ENCODE data around the gene BRD9.

Gene BRD9

DNA sequence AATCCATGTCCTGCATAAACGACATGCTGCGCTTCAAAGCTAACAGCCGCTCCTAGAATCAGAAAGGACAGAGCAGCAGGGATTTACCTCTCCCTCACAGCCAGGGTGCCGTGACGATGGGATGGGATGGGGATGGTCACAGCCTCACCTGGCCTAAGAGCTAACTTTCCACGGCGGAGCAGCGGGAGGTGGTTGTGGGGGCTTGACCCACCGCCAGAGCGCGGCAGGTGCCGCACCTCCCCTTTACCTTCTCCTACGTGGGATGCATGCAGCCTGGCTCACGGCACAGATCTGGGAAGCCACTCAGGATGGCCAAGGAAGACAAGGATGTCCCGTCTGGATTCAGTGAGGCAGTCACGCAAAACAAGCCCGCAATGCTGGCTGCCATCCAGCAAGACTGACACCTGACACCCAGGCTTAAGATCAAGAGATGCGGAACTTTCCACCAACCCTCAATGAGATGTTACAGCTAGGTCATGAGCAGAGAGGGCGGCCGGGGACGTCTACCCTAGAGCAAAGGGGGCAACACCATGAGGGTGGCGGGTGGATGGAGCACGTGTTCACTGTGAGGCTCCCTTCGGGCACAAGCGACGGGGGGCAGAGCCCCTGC is 5.8 kb downstream of the BRD9 start:
- Histone ChIP-seq H3K79me2 (ENCODE audit: insufficient read depth, low read depth) (peaks cover 60% of the 10 kb centered on the region), H3K4me2 (no peak overlapping the region), H3K36me3 (ENCODE audit: insufficient read depth) (peaks cover 32% of the 10 kb centered on the region; the same call in 1 of the 2 replicates)

DNA sequence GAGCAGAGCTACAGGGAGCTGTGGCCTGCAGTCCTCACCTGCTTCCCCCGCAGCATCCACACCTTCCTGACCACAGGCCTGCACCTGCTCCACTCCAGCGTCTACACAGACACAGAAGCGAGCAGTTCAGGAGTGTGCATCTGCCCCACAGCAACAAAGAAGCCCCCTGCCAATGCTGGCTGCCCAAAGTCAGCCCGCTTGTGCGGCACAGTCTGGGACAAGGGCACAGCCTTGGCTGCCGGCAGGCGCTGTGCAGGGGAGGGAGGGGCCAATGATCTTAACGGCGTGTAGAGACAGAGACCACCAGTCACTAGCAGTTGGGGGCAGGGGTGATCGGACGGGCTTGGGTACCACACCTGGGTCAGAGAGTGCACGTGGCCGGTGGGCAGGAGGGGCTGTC is 6.6 kb downstream of the BRD9 start:
- Histone ChIP-seq H4K20me1 (ENCODE audit: insufficient read depth) (no peaks in the 10 kb centered on the region; the same call in 1 of the 2 replicates), H3K9ac (no peak overlapping the region), H3K79me2 (ENCODE audit: insufficient read depth, low read depth) (peaks cover 57% of the 10 kb centered on the region), H3K27me3 (ENCODE audit: insufficient read depth, low read depth) (no peaks in the 10 kb centered on the region), H2AFZ (ENCODE audit: low read depth) (no peak overlapping the region), H3K4me1 (ENCODE audit: low read depth, poor library complexity, severe bottlenecking) (no peaks in the 10 kb centered on the region), H3K4me3 (IDR thresholded peaks at IDR 0.05; ENCODE audit: insufficient read depth, low read depth, low read length) (no peak overlapping the region), H3K36me3 (ENCODE audit: insufficient read depth) (peaks cover 32% of the 10 kb centered on the region; the same call in 1 of the 2 replicates), H3K4me2 (no peak overlapping the region), H3K27ac (no peak overlapping the region)
- no peak for TF ChIP-seq CTCF (conservative IDR thresholded peaks at IDR 0.05; ENCODE audit: low read depth, low read length)

More for the DNA sequence above, 5.8 kb downstream of the BRD9 start:
- Histone ChIP-seq H3K4me3 (IDR thresholded peaks at IDR 0.05; ENCODE audit: insufficient read depth, low read depth, low read length) (no peak overlapping the region), H3K27me3 (ENCODE audit: insufficient read depth, low read depth) (no peaks in the 10 kb centered on the region), H4K20me1 (ENCODE audit: insufficient read depth) (no peaks in the 10 kb centered on the region; the same call in 1 of the 2 replicates), H3K4me1 (ENCODE audit: low read depth, poor library complexity, severe bottlenecking) (peaks cover 5% of the 10 kb centered on the region), H3K27ac (no peak overlapping the region), H2AFZ (ENCODE audit: low read depth) (no peak overlapping the region), H3K9ac (no peak overlapping the region)
- no peak for TF ChIP-seq CTCF (conservative IDR thresholded peaks at IDR 0.05; ENCODE audit: low read depth, low read length)

GRCh38 chr5:885529-885928 is 7.1 kb downstream of the BRD9 start:
- Histone ChIP-seq H3K4me2 (no peak overlapping the region), H2AFZ (ENCODE audit: low read depth) (no peak overlapping the region), H4K20me1 (ENCODE audit: insufficient read depth) (no peaks in the 10 kb centered on the region; the same call in 1 of the 2 replicates), H3K27ac (no peak overlapping the region), H3K4me1 (ENCODE audit: low read depth, poor library complexity, severe bottlenecking) (no peaks in the 10 kb centered on the region), H3K79me2 (ENCODE audit: insufficient read depth, low read depth) (peaks cover 52% of the 10 kb centered on the region), H3K9ac (no peak overlapping the region), H3K27me3 (ENCODE audit: insufficient read depth, low read depth) (no peaks in the 10 kb centered on the region), H3K4me3 (IDR thresholded peaks at IDR 0.05; ENCODE audit: insufficient read depth, low read depth, low read length) (no peak overlapping the region), H3K36me3 (ENCODE audit: insufficient read depth) (peaks cover 32% of the 10 kb centered on the region; the same call in 1 of the 2 replicates)
- TF ChIP-seq CTCF (conservative IDR thresholded peaks at IDR 0.05; ENCODE audit: low read depth, low read length) = no peak

DNA sequence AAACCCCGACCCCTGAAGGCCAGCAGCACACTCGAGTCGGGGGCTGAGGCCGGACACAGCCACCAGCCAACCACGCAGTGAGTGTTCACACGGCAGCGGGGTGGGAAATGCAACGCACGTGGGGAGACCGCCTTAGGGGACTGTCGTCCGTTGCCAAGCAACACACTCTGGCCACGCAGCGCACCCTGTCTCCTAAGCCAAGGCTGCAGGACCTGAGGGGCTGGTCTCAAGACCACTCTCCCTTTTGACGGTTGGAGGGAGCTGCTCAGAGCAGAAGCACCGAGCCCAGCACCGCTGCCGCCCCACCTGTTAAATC is 7.5 kb downstream of the BRD9 start:
- H3K79me2 ChIP-seq (ENCODE audit: insufficient read depth, low read depth) = peaks cover 47% of the 10 kb centered on the region

More for the DNA sequence above, 7.5 kb downstream of the BRD9 start:
- H2AFZ ChIP-seq (ENCODE audit: low read depth) = no peak overlapping the region
- no peak overlapping the region for H3K27ac ChIP-seq
- no peaks in the 10 kb centered on the region; the same call in 1 of the 2 replicates for H4K20me1 ChIP-seq (ENCODE audit: insufficient read depth)
- H3K4me2 ChIP-seq = no peak overlapping the region
- no peak for TF ChIP-seq CTCF (conservative IDR thresholded peaks at IDR 0.05; ENCODE audit: low read depth, low read length)
- peaks cover 32% of the 10 kb centered on the region; the same call in 1 of the 2 replicates for H3K36me3 ChIP-seq (ENCODE audit: insufficient read depth)
- no peaks in the 10 kb centered on the region for H3K27me3 ChIP-seq (ENCODE audit: insufficient read depth, low read depth)
- H3K4me1 ChIP-seq (ENCODE audit: low read depth, poor library complexity, severe bottlenecking) = no peaks in the 10 kb centered on the region
- H3K4me3 ChIP-seq (IDR thresholded peaks at IDR 0.05; ENCODE audit: insufficient read depth, low read depth, low read length) = no peak overlapping the region
- H3K9ac ChIP-seq = no peak overlapping the region

Data from KMS-11 (cell line).